HG03575 (cell line): Measurements from ENCODE around the gene ILKAP.

Source experiments
- ATAC-seq: cut with Tn5 transposase; IDR thresholded peaks from one replicate; pipeline ENCODE4 v1.9.1; 2021; ENCODE audit not compliant: unreplicated experiment, insufficient number of reproducible peaks, low FRiP score; ENCODE audit errors: extremely low read depth

The ILKAP gene

GRCh38 chr2:238203094-238203972, at the start of gene ILKAP:
TSS of gene ILKAP (minus strand) at chr2:238203695. CDS start at chr2:238203553, 142 bp downstream.
- ATAC-seq = no peak

- ATAC-seq = no peak
These were observed 49.5 kb upstream of the ILKAP start for GRCh38 chr2:238252766-238253630.

- no peak for ATAC-seq
These were observed 48.5 kb upstream of the ILKAP start for GRCh38 chr2:238251986-238252385.

- no peak for ATAC-seq
These were observed 47.8 kb upstream of the ILKAP start for GRCh38 chr2:238251331-238251730.

DNA sequence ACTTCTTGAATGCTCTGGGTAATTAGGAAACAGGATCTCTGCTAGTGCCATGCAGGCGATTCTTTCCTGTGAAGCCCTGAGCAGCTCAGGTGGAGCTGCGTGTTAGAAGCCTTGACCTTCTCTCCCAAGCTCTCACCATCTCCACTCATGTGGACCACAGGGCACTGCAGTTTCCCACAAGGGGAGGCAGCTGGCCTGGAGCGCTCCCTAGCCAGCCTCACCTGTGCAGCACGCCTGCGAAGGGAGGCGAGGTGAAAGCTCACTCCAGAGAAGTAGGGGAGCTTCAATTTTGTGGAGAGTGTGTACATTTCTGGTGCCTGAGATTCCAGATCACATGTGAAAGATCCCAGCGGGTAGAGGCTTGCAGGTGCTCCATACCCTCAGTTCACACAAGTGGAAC, 47.4 kb upstream of the ILKAP start:
- ATAC-seq = no peak

DNA sequence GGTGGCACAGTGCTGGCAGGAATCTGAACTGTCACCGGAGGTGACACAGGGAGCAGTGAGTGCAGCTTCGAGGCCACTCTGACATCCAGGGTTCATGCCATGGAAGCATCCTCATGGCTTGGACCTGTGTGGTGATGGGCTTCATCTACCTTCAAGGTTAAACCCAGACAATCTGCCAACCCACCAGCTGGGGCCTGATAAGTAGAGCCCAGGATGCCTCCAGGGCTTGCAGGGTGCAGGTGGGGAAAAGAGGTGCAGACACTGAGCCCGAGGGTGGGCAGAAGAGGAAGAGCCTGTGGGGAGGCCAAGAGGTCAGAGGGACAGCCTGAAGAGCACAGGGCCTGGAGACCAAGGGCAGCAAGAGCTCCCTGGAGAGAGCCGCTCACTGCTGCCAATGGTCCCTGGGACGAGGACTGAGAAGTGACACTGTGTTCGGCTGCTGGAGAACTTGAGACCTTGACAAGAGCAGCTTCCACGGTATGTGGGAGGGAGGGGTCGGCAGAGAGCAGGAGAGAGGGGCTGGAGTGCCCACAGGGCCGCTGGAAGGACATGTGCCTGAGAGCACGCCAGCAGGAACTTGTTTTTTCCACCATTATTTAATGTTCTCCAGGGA, 44.5 kb upstream of the ILKAP start:
- no peak for ATAC-seq

DNA sequence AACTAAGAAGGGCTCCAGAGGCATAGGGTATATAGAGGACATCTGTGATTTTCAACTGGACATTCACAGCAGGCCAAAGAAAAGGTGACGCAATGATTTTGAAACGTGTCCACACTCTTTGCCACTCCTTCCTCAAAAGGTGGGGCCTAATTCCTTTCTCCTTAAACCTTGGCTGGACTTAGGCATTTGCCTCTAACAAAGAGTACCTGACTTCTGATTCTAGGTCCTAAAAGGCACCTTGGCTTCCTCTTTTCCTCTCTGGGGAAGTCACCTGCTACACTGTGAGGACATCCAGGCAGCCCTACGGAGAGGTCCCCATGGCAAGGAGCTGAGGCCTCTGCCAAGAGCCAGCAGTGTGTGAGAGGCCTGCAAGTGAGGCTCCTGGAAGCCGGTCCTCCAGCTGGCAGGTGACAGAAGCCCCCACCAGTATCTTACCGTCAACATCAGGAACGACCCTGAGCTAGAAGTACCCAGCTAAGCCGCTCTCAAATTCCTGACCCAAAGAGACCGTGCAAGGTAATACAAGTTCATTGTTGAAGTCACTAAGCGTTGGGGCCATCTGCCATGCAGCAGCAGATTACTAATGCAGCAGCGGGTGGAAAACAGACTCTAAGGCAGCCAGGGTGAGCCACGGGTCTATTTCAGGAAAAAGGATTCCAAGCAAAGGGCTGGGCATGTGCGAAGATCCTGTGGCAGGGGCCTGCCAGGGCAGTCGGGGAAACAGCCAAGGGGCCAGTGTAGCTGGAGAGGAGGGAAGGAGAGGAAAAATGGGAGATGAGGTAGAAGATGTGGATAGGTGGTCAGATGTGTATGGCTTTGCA, 43.7 kb upstream of the ILKAP start:
- ATAC-seq = no peak

GRCh38 chr2:238244151-238244550, 40.7 kb upstream of the ILKAP start:
- no peak for ATAC-seq

DNA sequence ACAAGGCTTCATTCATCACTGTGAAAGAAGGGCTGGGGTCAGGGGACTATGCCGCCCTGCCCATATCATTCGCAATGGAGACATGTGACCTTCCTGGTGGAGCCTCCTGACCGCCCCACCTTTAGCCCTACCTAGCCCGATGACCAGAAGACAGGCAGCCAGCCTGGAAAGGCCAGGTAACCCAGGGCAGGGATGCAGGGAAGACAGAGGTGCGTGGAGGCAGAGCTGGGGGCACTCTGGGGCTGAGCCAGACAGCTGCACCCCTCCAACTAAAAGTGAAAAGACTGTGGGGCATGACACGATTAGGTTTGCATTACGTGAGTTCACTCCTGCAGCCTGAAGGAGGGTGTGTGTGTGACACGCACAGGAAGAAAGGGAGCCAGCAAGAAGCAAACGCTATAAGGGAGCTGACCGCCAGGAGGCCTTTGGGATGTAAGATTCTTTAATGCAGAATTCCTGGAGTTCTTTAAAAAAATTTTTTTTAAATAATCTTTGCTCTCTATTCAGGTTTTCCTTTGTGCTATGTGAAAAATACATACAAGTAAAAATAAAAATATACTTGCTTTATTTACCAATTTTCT, 40.1 kb upstream of the ILKAP start:
- no peak for ATAC-seq

GRCh38 chr2:238242731-238243495, 39.4 kb upstream of the ILKAP start:
- ATAC-seq = no peak

DNA sequence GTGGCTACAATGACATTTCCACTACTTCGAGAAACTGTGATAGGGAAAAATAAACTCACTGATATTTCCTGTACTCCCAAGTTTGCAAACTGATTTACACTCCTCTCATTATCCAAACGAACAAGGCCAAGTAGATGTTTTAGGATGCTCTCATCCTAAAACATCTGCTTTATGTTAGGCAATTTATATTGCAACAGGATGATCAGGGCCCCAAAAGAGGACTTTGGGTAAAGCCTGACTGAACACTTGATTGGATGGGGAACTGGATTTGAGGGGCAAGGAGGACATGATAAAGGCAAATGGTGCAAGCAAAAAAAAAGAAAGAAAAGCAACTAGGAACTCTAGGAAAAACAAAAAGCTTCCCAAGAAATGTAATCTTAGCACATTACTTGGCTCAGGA, 38.5 kb upstream of the ILKAP start:
- no peak for ATAC-seq

- ATAC-seq = no peak
These were observed 37.5 kb upstream of the ILKAP start for GRCh38 chr2:238240757-238241711.

GRCh38 chr2:238239863-238240756, 36.6 kb upstream of the ILKAP start, which contains the start of gene HES6:
TSS of gene HES6 (minus strand) at chr2:238240038. CDS start at chr2:238239905, 133 bp downstream.
- ATAC-seq = no peak

GRCh38 chr2:238239543-238239862, 36.0 kb upstream of the ILKAP start:
- no peak for ATAC-seq

DNA sequence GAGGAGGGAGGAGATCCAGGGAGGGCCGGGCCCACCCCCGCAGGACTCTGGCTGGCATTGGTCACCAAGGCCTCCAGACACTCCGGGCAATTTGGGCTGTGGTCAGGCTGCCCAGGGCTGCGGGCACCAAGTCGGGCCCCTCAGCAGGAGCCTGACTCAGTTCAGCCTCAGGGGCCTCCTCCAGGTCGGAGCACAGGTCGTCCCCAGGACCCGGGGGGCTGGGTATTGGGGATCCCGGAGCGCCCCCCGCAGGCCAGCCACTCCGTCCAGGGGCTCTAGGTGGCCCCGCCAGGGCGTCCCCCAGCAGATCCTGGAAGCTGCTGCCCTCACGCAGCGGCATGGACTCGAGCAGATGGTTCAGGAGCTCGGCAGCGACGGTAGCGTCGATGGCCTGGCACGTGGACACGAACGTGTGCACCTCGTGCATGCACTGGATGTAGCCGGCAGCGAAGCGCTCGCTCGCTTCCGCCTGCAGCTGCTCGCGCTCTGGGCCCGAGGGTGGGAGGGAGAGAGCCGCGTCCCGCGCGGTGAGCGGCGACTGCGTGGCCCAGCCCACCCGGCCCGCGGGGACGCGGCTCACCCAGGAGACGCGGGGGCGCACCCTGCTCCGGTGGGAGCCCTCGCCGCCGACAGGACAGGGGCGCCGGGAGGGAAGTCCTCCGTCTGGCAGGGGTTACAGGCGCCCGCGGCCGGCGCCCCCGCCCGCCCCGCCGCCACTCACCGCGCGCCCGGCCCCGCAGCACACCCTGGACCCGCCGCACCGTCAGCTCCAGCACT, 35.5 kb upstream of the ILKAP start:
- no peak for ATAC-seq
